PC-9 (cell line): Measurements from ENCODE around the gene CEP70.

ENCODE experiments used
- CTCF ChIP-seq: fragments of 200-600 bp; sonication (generic); conservative IDR thresholded peaks from 2 replicates; pipeline ENCODE4 v1.6.1; 2017; ENCODE audit warnings: mixed run types, antibody characterized with exemption, mild to moderate bottlenecking, moderate library complexity
- EZH2 ChIP-seq: fragments of 200-600 bp; sonication (generic); IDR thresholded peaks from 2 replicates; pipeline ENCODE4 v1.8.0; 2017; ENCODE audit warnings: antibody characterized with exemption, low read depth

- TF ChIP-seq CTCF (no peak), EZH2 (no peak)
Observed at GRCh38 chr3:138624518-138624917, 30.5 kb upstream of the CEP70 start.
